ENCODE measurements around the gene NPRL2. TPM values are rescaled to one million over a fixed set of nuclear protein-coding genes. Genes with fewer than 3 reads are reported as not detected.
"Not testable (repeated sequence)": the region's sequence is repeated elsewhere in the genome, so short reads cannot be mapped to it uniquely, and the experiment has no call there.

NPRL2 gene
- total RNA-seq, 2 experiments from 2014 or later: 27.7 to 31.3 TPM

GRCh38 chr3:50314342-50314741 lies 36.2 kb downstream of the NPRL2 start:
- peaks cover 19% of the 10 kb centered on the region for H3K4me1 Mint-ChIP-seq (ENCODE audit: low read depth)
- H3K9me3 Mint-ChIP-seq: no peaks in the 10 kb centered on the region
- peaks cover 5% of the 10 kb centered on the region for H3K36me3 Mint-ChIP-seq (ENCODE audit: low read depth)
- no peak overlapping the region for H3K4me3 Mint-ChIP-seq
- H3K27ac Mint-ChIP-seq: no peak overlapping the region
- intact Hi-C loops (cut with micrococcal nuclease): no loop called here
- no peaks in the 10 kb centered on the region for H3K27me3 Mint-ChIP-seq (ENCODE audit: low read depth)
- CTCF ChIA-PET: interaction anchor here (0.9 to 2.5 kb wide), 2 partner anchors 10 to 33 kb away, joined by 3 to 12 read pairs; no protein-coding TSS in a partner anchor
- DNase-seq: no peak

DNA sequence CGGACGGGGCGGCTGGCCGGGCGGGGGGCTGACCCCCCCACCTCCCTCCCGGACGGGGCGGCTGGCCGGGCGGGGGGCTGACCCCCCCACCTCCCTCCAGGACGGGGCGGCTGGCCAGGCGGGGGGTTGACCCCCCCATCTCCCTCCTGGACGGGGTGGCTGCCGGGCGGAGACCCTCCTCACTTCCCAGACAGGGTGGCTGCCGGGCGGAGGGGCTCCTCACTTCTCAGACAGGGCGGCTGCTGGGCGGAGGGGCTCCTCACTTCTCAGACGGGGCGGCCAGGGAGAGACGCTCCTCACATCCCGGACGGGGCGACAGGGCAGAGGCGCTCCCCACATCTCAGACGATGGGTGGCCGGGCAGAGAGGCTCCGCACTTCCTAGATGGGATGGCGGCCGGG lies 38.5 kb downstream of the NPRL2 start:
- H3K27ac Mint-ChIP-seq; DNase-seq; H3K4me3 Mint-ChIP-seq; CTCF ChIA-PET; H3K36me3 Mint-ChIP-seq (ENCODE audit: low read depth); H3K4me1 Mint-ChIP-seq (ENCODE audit: low read depth); H3K27me3 Mint-ChIP-seq (ENCODE audit: low read depth); H3K9me3 Mint-ChIP-seq; intact Hi-C loops (cut with micrococcal nuclease): not testable (repeated sequence)

DNA sequence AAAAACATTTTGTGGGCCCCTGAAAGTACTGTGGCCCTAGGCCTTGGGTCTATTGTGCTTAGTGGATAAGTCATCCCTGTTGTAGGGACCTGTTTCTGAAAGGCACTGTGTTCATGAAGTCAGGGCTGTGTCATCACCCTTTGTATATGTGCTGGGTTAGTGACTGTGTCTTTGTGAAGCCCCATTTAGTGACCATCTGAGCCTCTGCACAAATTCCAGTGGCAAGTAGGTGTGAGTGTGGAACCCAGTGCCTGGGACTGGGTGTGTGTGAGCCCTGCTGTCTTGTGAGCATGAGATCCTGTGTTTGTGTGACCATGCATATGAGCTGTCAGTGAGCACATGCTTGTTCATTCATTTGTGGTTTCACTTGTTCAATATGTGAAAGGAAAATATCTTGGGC lies 46.0 kb downstream of the NPRL2 start:
- Mint-ChIP-seq H3K27me3 (ENCODE audit: low read depth) (no peaks in the 10 kb centered on the region), H3K4me1 (ENCODE audit: low read depth) (peaks cover 18% of the 10 kb centered on the region), H3K27ac (no peak overlapping the region), H3K4me3 (no peak overlapping the region), H3K9me3 (peaks cover 5% of the 10 kb centered on the region), H3K36me3 (ENCODE audit: low read depth) (peaks cover 1% of the 10 kb centered on the region)
- CTCF ChIA-PET: interaction anchor here (0.6 kb wide), 2 partner anchors 27 to 78 kb away, joined by 3 to 4 read pairs; no protein-coding TSS in a partner anchor
- intact Hi-C loops (cut with micrococcal nuclease): no loop called here
- no peak for DNase-seq

GRCh38 chr3:50303013-50303815 lies 47.4 kb downstream of the NPRL2 start, which contains the start of gene HYAL1:
TSS of gene HYAL1 (minus strand) at chr3:50303574. CDS start at chr3:50302956, 618 bp downstream.
- Mint-ChIP-seq H3K27ac (no peak within 1 kb of the TSS), H3K27me3 (ENCODE audit: low read depth) (no peaks in the 10 kb centered on the region), H3K9me3 (no peaks in the 10 kb centered on the region), H3K4me3 (no peak within 1 kb of the TSS), H3K36me3 (ENCODE audit: low read depth) (peaks cover 2% of the 10 kb centered on the region), H3K4me1 (ENCODE audit: low read depth) (peaks cover 24% of the 10 kb centered on the region)
- DNase-seq: no peak
- CTCF ChIA-PET: interaction anchor here (0.7 to 1.4 kb wide), 2 partner anchors 20 to 75 kb away, joined by 4 read pairs; no protein-coding TSS in a partner anchor
- intact Hi-C loops (cut with micrococcal nuclease): no loop called here

DNA sequence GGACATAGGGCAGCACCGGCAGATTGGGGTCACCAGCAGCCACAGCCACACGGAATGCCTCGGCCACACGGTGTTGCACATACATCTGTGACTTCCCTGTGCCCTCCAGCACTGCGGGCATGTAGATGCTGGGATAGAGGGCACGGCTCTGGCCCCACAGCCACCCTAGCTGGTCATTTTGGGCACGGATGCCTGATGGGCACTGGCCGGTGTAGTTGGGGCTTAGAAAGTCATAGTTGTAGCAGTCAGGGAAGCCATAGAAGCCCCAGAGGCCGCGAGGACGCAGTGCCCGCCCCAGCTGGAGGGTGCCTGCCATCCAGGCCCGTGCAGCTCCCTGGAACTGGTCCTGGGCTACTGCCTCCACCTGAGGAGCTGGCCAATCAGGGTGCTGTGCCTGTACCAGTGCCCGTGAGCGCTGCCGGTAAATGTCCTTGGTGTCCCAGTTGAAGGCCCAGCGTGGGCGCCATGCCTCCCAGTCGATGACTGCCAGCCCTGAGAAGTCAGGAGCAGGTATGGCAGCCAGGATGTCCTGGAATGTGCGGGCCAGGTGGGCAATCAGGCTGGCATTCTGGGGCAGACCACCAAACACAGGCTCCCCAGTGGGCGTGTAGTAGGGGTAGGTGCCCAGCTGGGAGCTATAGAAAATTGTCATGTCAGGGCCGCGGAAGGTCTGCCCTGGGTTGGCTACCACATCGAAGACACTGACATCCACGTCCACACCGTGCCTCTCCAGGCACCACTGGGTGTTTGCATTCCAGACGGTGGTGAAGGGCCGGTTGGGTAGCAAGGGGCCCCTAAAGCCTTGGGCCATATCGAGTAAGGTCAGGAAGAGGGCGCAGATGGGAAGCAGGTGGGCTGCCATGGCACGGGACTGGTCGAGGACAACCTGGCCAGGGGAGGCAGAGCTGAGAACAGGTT lies 48.2 kb downstream of the NPRL2 start:
- H3K4me3 Mint-ChIP-seq: no peak overlapping the region
- peaks cover 2% of the 10 kb centered on the region for H3K36me3 Mint-ChIP-seq (ENCODE audit: low read depth)
- H3K4me1 Mint-ChIP-seq (ENCODE audit: low read depth): peaks cover 31% of the 10 kb centered on the region
- no peaks in the 10 kb centered on the region for H3K9me3 Mint-ChIP-seq
- CTCF ChIA-PET: interaction anchor here (1.4 kb wide), 1 partner anchor 74 kb away, joined by 4 read pairs; no protein-coding TSS in a partner anchor
- H3K27me3 Mint-ChIP-seq (ENCODE audit: low read depth): no peaks in the 10 kb centered on the region
- H3K27ac Mint-ChIP-seq: no peak overlapping the region
- no peak for DNase-seq
- intact Hi-C loops (cut with micrococcal nuclease): no loop called here

DNA sequence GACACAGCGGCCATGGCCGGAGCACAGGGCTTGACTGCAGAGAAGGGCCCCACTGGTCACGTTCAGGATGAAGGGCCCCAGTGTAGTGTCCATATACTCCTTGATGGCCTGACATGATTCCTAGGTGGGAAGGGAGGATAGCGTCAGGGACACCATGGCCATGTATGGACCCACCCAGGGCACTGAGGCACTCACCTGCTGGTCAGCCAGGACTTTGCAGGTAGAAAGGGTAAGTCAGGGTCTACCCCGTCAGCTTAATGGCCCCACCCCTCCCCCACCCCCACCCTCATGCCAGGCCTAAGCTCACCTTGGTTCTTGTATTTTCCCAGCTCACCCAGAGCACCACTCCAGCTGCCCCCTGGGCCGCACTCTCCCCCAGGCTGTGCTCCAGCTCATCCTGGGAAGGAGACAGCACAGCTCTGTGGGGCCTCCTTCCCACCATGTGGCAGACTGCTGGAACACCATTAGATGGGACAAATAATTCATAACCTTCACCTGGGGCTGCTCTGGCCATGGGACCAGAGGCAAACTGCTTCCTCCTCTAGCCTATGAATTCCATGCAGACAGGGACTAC lies 49.8 kb downstream of the NPRL2 start:
- Mint-ChIP-seq H3K4me3 (peak overlapping the region; percentile 99), H3K36me3 (ENCODE audit: low read depth) (peaks cover 2% of the 10 kb centered on the region), H3K4me1 (ENCODE audit: low read depth) (peaks cover 31% of the 10 kb centered on the region), H3K9me3 (no peaks in the 10 kb centered on the region), H3K27me3 (ENCODE audit: low read depth) (no peaks in the 10 kb centered on the region), H3K27ac (peak overlapping the region; percentile 97)
- intact Hi-C loops (cut with micrococcal nuclease): no loop called here
- CTCF ChIA-PET: interaction anchor here (0.6 to 2.1 kb wide), 3 partner anchors 20 to 109 kb away, joined by 3 to 12 read pairs (median 3); no protein-coding TSS in a partner anchor
- DNase-seq: no peak

- Mint-ChIP-seq H3K27ac (peak overlapping the region; percentile 97), H3K9me3 (no peaks in the 10 kb centered on the region), H3K36me3 (ENCODE audit: low read depth) (peaks cover 2% of the 10 kb centered on the region), H3K27me3 (ENCODE audit: low read depth) (no peaks in the 10 kb centered on the region), H3K4me3 (peak overlapping the region; percentile 99), H3K4me1 (ENCODE audit: low read depth) (peaks cover 31% of the 10 kb centered on the region)
- CTCF ChIA-PET: interaction anchor here (0.6 to 2.3 kb wide), 9 partner anchors 20 to 108 kb away, joined by 3 to 15 read pairs (median 6); no protein-coding TSS in a partner anchor
- intact Hi-C loops (cut with micrococcal nuclease): loop anchor here (1.0 to 2.0 kb wide), 8 partner anchors 21 to 359 kb away; partner anchors contain the start of genes GNAI2, RBM6 and TMEM115
- DNase-seq: peak; percentile 23
Observed at GRCh38 chr3:50299929-50300680, 50.5 kb downstream of the NPRL2 start.

- Mint-ChIP-seq H3K4me3 (peak overlapping the region; percentile 99), H3K36me3 (ENCODE audit: low read depth) (peaks cover 2% of the 10 kb centered on the region), H3K27ac (peak overlapping the region; percentile 97), H3K9me3 (no peaks in the 10 kb centered on the region), H3K4me1 (ENCODE audit: low read depth) (peaks cover 27% of the 10 kb centered on the region), H3K27me3 (ENCODE audit: low read depth) (no peaks in the 10 kb centered on the region)
- intact Hi-C loops (cut with micrococcal nuclease): loop anchor here (1.0 to 2.0 kb wide), 8 partner anchors 22 to 359 kb away; partner anchors contain the start of genes GNAI2, RBM6 and TMEM115
- DNase-seq: no peak
- CTCF ChIA-PET: interaction anchor here (0.6 to 2.3 kb wide), 9 partner anchors 21 to 198 kb away, joined by 3 to 15 read pairs (median 6); partner anchors contain the start of gene RASSF1
Observed at GRCh38 chr3:50299638-50299928, 51.0 kb downstream of the NPRL2 start.

- Mint-ChIP-seq H3K4me1 (ENCODE audit: low read depth) (peaks cover 25% of the 10 kb centered on the region), H3K27me3 (ENCODE audit: low read depth) (no peaks in the 10 kb centered on the region), H3K27ac (peak within 1 kb of the TSS; percentile 97), H3K9me3 (no peaks in the 10 kb centered on the region), H3K36me3 (ENCODE audit: low read depth) (peaks cover 2% of the 10 kb centered on the region), H3K4me3 (peak within 1 kb of the TSS; percentile 99)
- DNase-seq: peak; percentile 100
- CTCF ChIA-PET: interaction anchor here (0.6 to 2.3 kb wide), 10 partner anchors 16 to 199 kb away, joined by 3 to 15 read pairs (median 5); partner anchors contain the start of gene RASSF1
- intact Hi-C loops (cut with micrococcal nuclease): loop anchor here (1.0 to 2.0 kb wide), 8 partner anchors 22 to 358 kb away; partner anchors contain the start of genes GNAI2, RBM6 and TMEM115
Observed at GRCh38 chr3:50298836-50299637, 51.5 kb downstream of the NPRL2 start, which contains the start of the genes HYAL3 and NAA80. TSS of gene HYAL3 (minus strand) at chr3:50299405. CDS start at chr3:50295602, 3,803 bp downstream. TSS of gene NAA80 (minus strand) at chr3:50299405. CDS start at chr3:50297463, 1,942 bp downstream.

GRCh38 chr3:50297896-50298725 lies 52.5 kb downstream of the NPRL2 start:
- DNase-seq: no peak

More at GRCh38 chr3:50297896-50298725, 52.5 kb downstream of the NPRL2 start:
- Mint-ChIP-seq H3K4me1 (ENCODE audit: low read depth) (peaks cover 25% of the 10 kb centered on the region), H3K36me3 (ENCODE audit: low read depth) (peaks cover 2% of the 10 kb centered on the region), H3K27me3 (ENCODE audit: low read depth) (no peaks in the 10 kb centered on the region), H3K27ac (peak overlapping the region; percentile 97), H3K4me3 (peak overlapping the region; percentile 99), H3K9me3 (no peaks in the 10 kb centered on the region)
- intact Hi-C loops (cut with micrococcal nuclease): loop anchor here (2.0 kb wide), 2 partner anchors 51 to 357 kb away; partner anchors contain the start of gene RBM6
- CTCF ChIA-PET: interaction anchor here (0.7 to 2.3 kb wide), 4 partner anchors 17 to 70 kb away, joined by 3 to 9 read pairs (median 6); no protein-coding TSS in a partner anchor

Data from activated naive CD4-positive, alpha-beta T cell treated with anti-CD3 and anti-CD28 coated beads for 36 hours (primary cell).